Activated CD4-positive, alpha-beta T cell treated with anti-CD3 and anti-CD28 coated beads, Interleukin-2, amount 50 U/mL, for 4 hours (primary cell): ENCODE data around the gene ABCC5.
"Not testable (repeated sequence)": the region's sequence is repeated elsewhere in the genome, so short reads cannot be mapped to it uniquely, and the experiment has no call there.

Experiments
- DNase-seq, 2 experiments: peaks; one replicate each; pipeline ENCODE4 v3.0.0-alpha.2; 2020

ABCC5 gene

GRCh38 chr3:184017672-184018423 is at the start of gene ABCC5:
ABCC5 (minus strand) TSS chr3:184017884; CDS start chr3:184014392, 3,492 bp downstream.
- peak; percentile 77 to 78 for DNase-seq

GRCh38 chr3:184066211-184066610 is 48.5 kb upstream of the ABCC5 start:
- DNase-seq, result no peak

- no peak for DNase-seq
Observed at GRCh38 chr3:184062637-184063036, 45.0 kb upstream of the ABCC5 start.

- DNase-seq, result no peak
Observed at GRCh38 chr3:184059424-184059823, 41.7 kb upstream of the ABCC5 start.

- no peak for DNase-seq
Observed at GRCh38 chr3:184058029-184058428, 40.3 kb upstream of the ABCC5 start.

GRCh38 chr3:184052767-184053166 is 35.1 kb upstream of the ABCC5 start, which contains the start of gene HTR3C:
HTR3C (plus strand) TSS chr3:184053047; CDS start chr3:184053081, 34 bp downstream.
- DNase-seq, result no peak

- DNase-seq, result no peak
Observed at GRCh38 chr3:184050217-184050847, 32.6 kb upstream of the ABCC5 start.

- DNase-seq, result no peak
Observed at GRCh38 chr3:184045995-184046394, 28.3 kb upstream of the ABCC5 start.

- no peak for DNase-seq
Observed at GRCh38 chr3:184042617-184043016, 24.9 kb upstream of the ABCC5 start.

GRCh38 chr3:184040010-184040409 is 22.3 kb upstream of the ABCC5 start:
- no peak for DNase-seq

- DNase-seq, result no peak
Observed at GRCh38 chr3:184039414-184039813, 21.7 kb upstream of the ABCC5 start.

GRCh38 chr3:184038307-184038706 is 20.6 kb upstream of the ABCC5 start:
- not testable (repeated sequence) for DNase-seq

- DNase-seq, result no peak
Observed at GRCh38 chr3:184037816-184038215, 20.1 kb upstream of the ABCC5 start.

GRCh38 chr3:184031187-184031792 is 13.6 kb upstream of the ABCC5 start, which contains the start of gene HTR3D:
HTR3D (plus strand) TSS chr3:184031742; CDS start chr3:184031742, 0 bp downstream.
- DNase-seq, result no peak

- DNase-seq, result no peak
Observed at GRCh38 chr3:184030536-184030935, 12.9 kb upstream of the ABCC5 start.

- no peak for DNase-seq
Observed at GRCh38 chr3:184029443-184029842, 11.8 kb upstream of the ABCC5 start.

- DNase-seq, result not testable (repeated sequence)
Observed at GRCh38 chr3:184028275-184028890, 10.7 kb upstream of the ABCC5 start.

GRCh38 chr3:184025256-184025655 is 7.6 kb upstream of the ABCC5 start:
- DNase-seq, result not testable (repeated sequence)

- no peak for DNase-seq
Observed at GRCh38 chr3:184022323-184022722, 4.6 kb upstream of the ABCC5 start.

GRCh38 chr3:184018424-184018973 is 815 bp upstream of the ABCC5 start:
- no peak for DNase-seq

GRCh38 chr3:184016811-184017671 is 643 bp downstream of the ABCC5 start:
- no peak for DNase-seq

GRCh38 chr3:184016169-184016570 is 1.5 kb downstream of the ABCC5 start:
- no peak for DNase-seq
